Endodermal cell (in vitro differentiated cells): Measurements from ENCODE around the gene LRRC28. TPM values are rescaled to one million over a fixed set of nuclear protein-coding genes. Genes with fewer than 3 reads are reported as not detected.

ENCODE experiments used
- DNase-seq: peaks from one replicate; pipeline ENCODE4 v3.0.0-alpha.2; 2017
- H3K27ac ChIP-seq: 2 replicates; pipeline ENCODE4 v1.5.1; 2013; ENCODE audit warnings: mild to moderate bottlenecking, low read depth, low read length, moderate library complexity
- H3K27me3 ChIP-seq: 2 replicates; pipeline ENCODE4 v1.6.1; 2013; ENCODE audit warnings: mild to moderate bottlenecking, low read length, moderate library complexity; ENCODE audit not compliant: insufficient read depth, control insufficient read depth, poor library complexity, severe bottlenecking
- H3K36me3 ChIP-seq: 2 replicates; pipeline ENCODE4 v1.7.0; 2013; ENCODE audit warnings: mild to moderate bottlenecking, low read length, moderate library complexity; ENCODE audit not compliant: control insufficient read depth, insufficient read depth
- H3K4me1 ChIP-seq: one replicate; pipeline ENCODE4 v1.7.0; 2013; ENCODE audit warnings: low read length; ENCODE audit not compliant: control insufficient read depth, insufficient read depth
- H3K4me3 ChIP-seq: 2 replicates; pipeline ENCODE4 v1.5.1; 2013; ENCODE audit warnings: mild to moderate bottlenecking, low read length, moderate library complexity
- H3K9ac ChIP-seq: 2 replicates; pipeline ENCODE4 v1.6.1; 2013; ENCODE audit warnings: mild to moderate bottlenecking, low read length, moderate library complexity; ENCODE audit not compliant: poor library complexity, severe bottlenecking; ENCODE audit errors: extremely low read depth
- H3K9me3 ChIP-seq: 2 replicates; pipeline ENCODE4 v1.6.1; 2013; ENCODE audit warnings: mild to moderate bottlenecking, low read length, moderate library complexity; ENCODE audit not compliant: control insufficient read depth
- H3K27ac Mint-ChIP-seq: 2 replicates; pipeline ENCODE4 v1.8.0; 2020; ENCODE audit warnings: mixed read lengths
- H3K27me3 Mint-ChIP-seq: 2 replicates; pipeline ENCODE4 v1.8.0; 2021; ENCODE audit warnings: mild to moderate bottlenecking, mixed read lengths; ENCODE audit not compliant: insufficient read depth
- H3K36me3 Mint-ChIP-seq: 2 replicates; pipeline ENCODE4 v1.8.0; 2020; ENCODE audit warnings: low read depth, mixed read lengths
- H3K4me1 Mint-ChIP-seq: 2 replicates; pipeline ENCODE4 v1.8.0; 2020; ENCODE audit warnings: mixed read lengths
- H3K4me3 Mint-ChIP-seq: 2 replicates; pipeline ENCODE4 v1.8.0; 2020; ENCODE audit warnings: mild to moderate bottlenecking, moderate library complexity, mixed read lengths
- H3K9me3 Mint-ChIP-seq: 2 replicates; pipeline ENCODE4 v1.8.0; 2020; ENCODE audit warnings: mild to moderate bottlenecking, mixed read lengths
- CTCF ChIP-seq: fragments of 200-600 bp; sonication (generic); conservative IDR thresholded peaks from 2 replicates; pipeline ENCODE4 v1.5.0; 2021; ENCODE audit warnings: antibody characterized with exemption, mild to moderate bottlenecking
- WGBS, 2 experiments: methylation state at CpG; one replicate each; pipeline versions ENCODE4 v1.1.5 to v1.1.7; 2013; ENCODE audit warnings: missing lambda C conversion rate in 2 of 2, mixed read lengths in 1 of 2; ENCODE audit not compliant: insufficient coverage in 1 of 2, insufficient read length in 1 of 2; 5-methylcytosine and 5-hydroxymethylcytosine counted together
- total RNA-seq, 2 donors: library from RNA; stranded (reverse); fragmentation: NEBNext Ultra II Directional in 1 of 2; extraction: Animal tissue kit (Norgen Biotek cat#: 25700) in 1 of 2; gene quantifications; 2 replicates in 1 of 2; 3 replicates in 1 of 2; pipeline ENCODE4 v1.2.1, GENCODE V29; 2021

LRRC28 gene
- total RNA-seq, 2 donors from 2014 or later = 26.1 to 35.5 TPM

DNA sequence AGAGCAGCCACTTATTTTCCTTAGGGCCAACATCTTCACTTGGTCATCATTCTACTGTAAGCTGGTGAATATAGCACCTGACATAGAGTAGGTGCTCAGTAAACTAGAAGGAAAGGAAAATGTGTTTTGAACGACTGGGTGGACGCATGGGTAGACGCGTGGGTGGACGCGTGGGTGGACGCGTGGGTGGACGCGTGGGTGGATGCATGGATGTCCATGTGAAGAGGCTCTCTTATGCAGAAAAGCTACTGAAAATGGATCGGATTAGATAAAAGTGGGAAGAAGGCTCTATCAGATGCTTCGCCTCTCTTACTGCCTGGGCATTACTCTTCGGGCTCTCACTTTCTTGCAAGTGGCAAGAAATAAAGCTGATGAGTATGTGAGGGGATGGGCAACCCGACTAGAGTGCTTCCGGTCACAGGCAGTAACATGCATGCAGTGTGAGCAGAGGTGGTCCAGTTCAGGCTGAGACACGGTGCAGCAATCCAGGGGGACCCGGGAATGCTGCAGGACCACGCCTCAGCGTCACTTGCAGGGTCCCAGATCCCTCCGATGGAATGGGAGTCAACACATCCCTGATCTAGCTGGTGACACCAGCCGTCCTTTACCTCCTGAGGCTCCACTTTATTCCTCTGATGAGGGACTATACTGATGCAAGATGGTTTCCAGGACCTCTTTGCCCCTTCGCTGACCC is 176.5 kb downstream of the LRRC28 start:
- Mint-ChIP-seq H3K27me3 (no peaks in the 10 kb centered on the region), H3K27ac (no peak overlapping the region), H3K9me3 (no peaks in the 10 kb centered on the region), H3K36me3 (no peaks in the 10 kb centered on the region), H3K4me3 (no peak overlapping the region), H3K4me1 (no peaks in the 10 kb centered on the region)
- Histone ChIP-seq H3K9ac (no peak overlapping the region), H3K4me3 (no peak overlapping the region), H3K27ac (no peak overlapping the region), H3K36me3 (no peaks in the 10 kb centered on the region), H3K9me3 (no peaks in the 10 kb centered on the region), H3K27me3 (no peaks in the 10 kb centered on the region), H3K4me1 (no peaks in the 10 kb centered on the region)
- 95 to 96% methylated on average over 20 to 22 of the region's 22 CpGs for WGBS, 2 experiments
- DNase-seq = no peak
- TF ChIP-seq CTCF = no peak

DNA sequence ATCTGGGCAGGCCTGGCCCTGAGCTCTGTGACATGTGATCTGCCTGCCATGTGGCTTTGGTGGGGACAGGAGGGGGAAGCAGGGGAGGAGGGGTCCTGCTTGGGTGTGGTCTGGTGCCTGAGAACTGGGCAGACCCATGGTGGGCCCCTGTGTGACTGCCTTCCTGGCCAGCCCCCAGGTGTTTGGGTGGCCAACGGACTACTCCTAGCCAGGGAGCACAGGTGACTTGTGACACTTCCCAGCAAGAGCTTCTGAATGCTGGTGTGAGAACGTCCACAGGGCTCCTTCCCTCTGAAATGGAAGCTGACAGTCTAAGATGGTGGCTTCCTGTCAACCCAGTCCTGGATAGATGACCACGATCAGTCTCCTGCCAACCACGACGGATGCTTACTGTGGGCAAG is 178.4 kb downstream of the LRRC28 start:
- Mint-ChIP-seq H3K27ac (no peak overlapping the region), H3K36me3 (no peaks in the 10 kb centered on the region)
- DNase-seq = no peak

GRCh38 chr15:99430881-99431401 is 179.7 kb downstream of the LRRC28 start:
- Histone ChIP-seq H3K9ac (no peak overlapping the region), H3K4me3 (no peak overlapping the region), H3K9me3 (no peaks in the 10 kb centered on the region), H3K27me3 (no peaks in the 10 kb centered on the region), H3K27ac (no peak overlapping the region), H3K4me1 (no peaks in the 10 kb centered on the region), H3K36me3 (no peaks in the 10 kb centered on the region)
- H3K36me3 Mint-ChIP-seq = no peaks in the 10 kb centered on the region
- no peak for TF ChIP-seq CTCF
- H3K27me3 Mint-ChIP-seq = no peaks in the 10 kb centered on the region
- DNase-seq = no peak
- no peak overlapping the region for H3K27ac Mint-ChIP-seq
- 90 to 94% methylated on average over 15 to 22 of the region's 22 CpGs for WGBS, 2 experiments
- H3K4me1 Mint-ChIP-seq = no peaks in the 10 kb centered on the region
- H3K4me3 Mint-ChIP-seq = no peak overlapping the region
- H3K9me3 Mint-ChIP-seq = no peaks in the 10 kb centered on the region

More for the DNA sequence above, 178.4 kb downstream of the LRRC28 start:
- Histone ChIP-seq H3K36me3 (no peaks in the 10 kb centered on the region), H3K9me3 (no peaks in the 10 kb centered on the region), H3K9ac (no peak overlapping the region), H3K27me3 (no peaks in the 10 kb centered on the region), H3K4me3 (no peak overlapping the region), H3K27ac (no peak overlapping the region), H3K4me1 (no peaks in the 10 kb centered on the region)
- H3K9me3 Mint-ChIP-seq = no peaks in the 10 kb centered on the region
- no peaks in the 10 kb centered on the region for H3K27me3 Mint-ChIP-seq
- H3K4me3 Mint-ChIP-seq = no peak overlapping the region
- no peak for TF ChIP-seq CTCF
- no peaks in the 10 kb centered on the region for H3K4me1 Mint-ChIP-seq
- WGBS, 2 experiments = 88 to 91% methylated on average over 5 of the region's 5 CpGs
